Measurements from ENCODE around the gene NGB.

Gene NGB

GRCh38 chr14:77225892-77226557 is 45.0 kb downstream of the NGB start:
- DNase-seq, result no peak

- DNase-seq, result no peak
Measured at GRCh38 chr14:77225254-77225653, 45.8 kb downstream of the NGB start.

- DNase-seq, result no peak
Measured at GRCh38 chr14:77224212-77224611, 46.8 kb downstream of the NGB start.

GRCh38 chr14:77222546-77223225 is 48.3 kb downstream of the NGB start:
- DNase-seq, result no peak

GRCh38 chr14:77221241-77221871 is 49.6 kb downstream of the NGB start:
- no peak for DNase-seq

GRCh38 chr14:77220246-77221017 is 50.6 kb downstream of the NGB start:
- no peak for DNase-seq

- no peak for DNase-seq
Measured at GRCh38 chr14:77219591-77219990, 51.4 kb downstream of the NGB start.

- no peak for DNase-seq
Measured at GRCh38 chr14:77217551-77217950, 53.5 kb downstream of the NGB start.

Data from SIG-M5 (cell line).